Measurements from ENCODE around the gene FUBP1. TPM values are rescaled to one million over a fixed set of nuclear protein-coding genes. Genes with fewer than 3 reads are reported as not detected.
"Not testable (repeated sequence)": the region's sequence is repeated elsewhere in the genome, so short reads cannot be mapped to it uniquely, and the experiment has no call there.

FUBP1 gene
- total RNA-seq (10 to 100 TPM; 95.4 to 97.4 TPM), polyA plus RNA-seq (ENCODE audit: insufficient read length in 6 of 6) (100 to 1,000 TPM; 358 to 412 (median 365) TPM)
- long read RNA-seq, donor 1, transcript FUBP1-211 (3 exons, 2,156 nt) = major isoform, 13 of 183 reads
- long read RNA-seq, donor 1, transcript FUBP1-206 (4 exons, 639 nt) = minor isoform, 6 of 183 reads
- long read RNA-seq, donor 1, transcript FUBP1-209 (2 exons, 535 nt) = minor isoform, 5 of 183 reads
- long read RNA-seq, donor 1, partial matches to known transcripts = 139 of 183 reads
- long read RNA-seq, donor 1, other reads (novel, unspliced or antisense) = 15 of 183 reads
- long read RNA-seq, donor 2, partial matches to known transcripts = 81 of 99 reads
- long read RNA-seq, donor 2, other reads (novel, unspliced or antisense) = 0 of 99 reads
- long read RNA-seq, donor 3, transcript FUBP1-211 (3 exons, 2,156 nt) = minor isoform, 6 of 38 reads
- long read RNA-seq, donor 3, transcript FUBP1-206 (4 exons, 639 nt) = major isoform, 7 of 38 reads
- long read RNA-seq, donor 3, partial matches to known transcripts = 15 of 38 reads
- long read RNA-seq, donor 3, other reads (novel, unspliced or antisense) = 6 of 38 reads
- long read RNA-seq, donor 4, partial matches to known transcripts = 17 of 19 reads
- long read RNA-seq, donor 4, other reads (novel, unspliced or antisense) = 1 of 19 reads
- long read RNA-seq, donor 5, transcript FUBP1-206 (4 exons, 639 nt) = minor isoform, 6 of 70 reads
- long read RNA-seq, donor 5, transcript FUBP1-211 (3 exons, 2,156 nt) = major isoform, 8 of 70 reads
- long read RNA-seq, donor 5, partial matches to known transcripts = 40 of 70 reads
- long read RNA-seq, donor 5, other reads (novel, unspliced or antisense) = 9 of 70 reads
- long read RNA-seq, donor 6, transcript FUBP1-211 (3 exons, 2,156 nt) = major isoform, 9 of 72 reads
- long read RNA-seq, donor 6, partial matches to known transcripts = 39 of 72 reads
- long read RNA-seq, donor 6, other reads (novel, unspliced or antisense) = 15 of 72 reads
- long read RNA-seq, donor 7, transcript FUBP1-211 (3 exons, 2,156 nt) = major isoform, 10 of 71 reads
- long read RNA-seq, donor 7, partial matches to known transcripts = 38 of 71 reads
- long read RNA-seq, donor 7, other reads (novel, unspliced or antisense) = 18 of 71 reads
- long read RNA-seq, donor 8, partial matches to known transcripts = 10 of 32 reads
- long read RNA-seq, donor 8, other reads (novel, unspliced or antisense) = 11 of 32 reads
- long read RNA-seq, donor 9 = 0 reads
- long read RNA-seq, donor 10, partial matches to known transcripts = 4 of 5 reads
- long read RNA-seq, donor 10, other reads (novel, unspliced or antisense) = 1 of 5 reads
- long read RNA-seq, donor 11, transcript FUBP1-211 (3 exons, 2,156 nt) = major isoform, 7 of 42 reads
- long read RNA-seq, donor 11, partial matches to known transcripts = 19 of 42 reads
- long read RNA-seq, donor 11, other reads (novel, unspliced or antisense) = 5 of 42 reads
- long read RNA-seq, donor 12, transcript FUBP1-211 (3 exons, 2,156 nt) = major isoform, 16 of 55 reads
- long read RNA-seq, donor 12, transcript FUBP1-206 (4 exons, 639 nt) = minor isoform, 5 of 55 reads
- long read RNA-seq, donor 12, partial matches to known transcripts = 28 of 55 reads
- long read RNA-seq, donor 12, other reads (novel, unspliced or antisense) = 0 of 55 reads

- Histone ChIP-seq H3K27me3 (no peaks in the 10 kb centered on the region), H3K9me3 (no peaks in the 10 kb centered on the region), H3K36me3 (peaks cover 0 to 6% of the 10 kb centered on the region in 2 donors), H3K27ac (peak within 1 kb of the TSS; percentile 94 to 97), H3K4me3 (peak within 1 kb of the TSS; percentile 60 to 68), H3K4me1 (peaks cover 16 to 50% of the 10 kb centered on the region in 2 donors)
- TF ChIP-seq CTCF (IDR thresholded peaks at IDR 0.05) = peak; percentile 59 to 82
- DNase-seq (peak; percentile 95 to 99 (median 98)), ATAC-seq (peak; percentile 91)
- intact Hi-C loops (cut with DNase I) = loop anchor here in 1 of 2 donors (10.0 kb wide), 1 partner anchor 136 kb away; no protein-coding TSS in a partner anchor
Observed at GRCh38 chr1:77978969-77979876, at the start of gene FUBP1. TSS of gene FUBP1 (minus strand) at chr1:77979072. CDS start at chr1:77979004, 68 bp downstream.

- H3K27ac ChIP-seq; H3K4me1 ChIP-seq; ATAC-seq; H3K27me3 ChIP-seq; H3K9me3 ChIP-seq; intact Hi-C loops (cut with DNase I); H3K4me3 ChIP-seq; DNase-seq: not testable (repeated sequence)
- H3K36me3 ChIP-seq = peaks cover 0 to 17% of the 10 kb centered on the region in 2 donors
Observed at GRCh38 chr1:78021134-78021533, 42.3 kb upstream of the FUBP1 start.

GRCh38 chr1:78019024-78019423, 40.2 kb upstream of the FUBP1 start:
- no peak for TF ChIP-seq CTCF (IDR thresholded peaks at IDR 0.05)
- peaks cover 0 to 33% of the 10 kb centered on the region in 2 donors for H3K36me3 ChIP-seq
- no peak overlapping the region for H3K27ac ChIP-seq
- no peaks in the 10 kb centered on the region for H3K9me3 ChIP-seq
- DNase-seq (no peak), ATAC-seq (no peak)
- intact Hi-C loops (cut with DNase I) = no loop called here
- H3K4me1 ChIP-seq = no peaks in the 10 kb centered on the region
- H3K4me3 ChIP-seq = no peak overlapping the region
- no peaks in the 10 kb centered on the region for H3K27me3 ChIP-seq

GRCh38 chr1:78015148-78015547, 36.3 kb upstream of the FUBP1 start:
- intact Hi-C loops (cut with DNase I) = no loop called here
- ATAC-seq (no peak), DNase-seq (no peak)
- Histone ChIP-seq H3K4me3 (no peak overlapping the region), H3K36me3 (peaks cover 0 to 44% of the 10 kb centered on the region in 2 donors), H3K27ac (no peak overlapping the region), H3K9me3 (no peaks in the 10 kb centered on the region), H3K4me1 (no peaks in the 10 kb centered on the region), H3K27me3 (no peaks in the 10 kb centered on the region)
- no peak for TF ChIP-seq CTCF (IDR thresholded peaks at IDR 0.05)

All from left lung (tissue), 14 donors.